HG03280 (cell line): Measurements from ENCODE around the gene CACNA2D4.

ENCODE experiments used
- ATAC-seq: cut with Tn5 transposase; IDR thresholded peaks from one replicate; pipeline ENCODE4 v1.9.1; 2021; ENCODE audit warnings: mild to moderate bottlenecking, moderate library complexity; ENCODE audit not compliant: unreplicated experiment

Gene CACNA2D4

DNA sequence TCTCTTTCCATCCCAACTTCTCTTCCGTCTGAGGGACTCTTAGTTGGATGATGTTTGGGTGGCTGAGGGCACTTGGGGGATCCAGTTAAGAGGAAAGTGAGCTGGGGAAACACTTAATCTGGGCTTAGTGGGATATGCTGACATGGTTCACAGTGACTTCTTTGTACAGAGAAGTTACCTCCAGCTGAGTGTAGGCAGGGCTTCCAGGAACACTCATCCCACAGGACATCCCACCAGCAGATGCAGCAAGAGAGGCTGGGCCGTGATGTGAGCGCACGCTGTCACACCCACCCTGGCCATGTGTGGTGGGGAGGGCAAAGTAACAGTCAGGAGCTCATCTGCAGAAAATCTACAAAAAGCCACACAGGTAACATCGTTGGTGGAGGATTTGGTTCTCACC lies 832 bp upstream of the CACNA2D4 start:
- ATAC-seq: no peak

- ATAC-seq: no peak
Measured at GRCh38 chr12:1918884-1919236, 408 bp upstream of the CACNA2D4 start.

- ATAC-seq: no peak
Measured at GRCh38 chr12:1917172-1918070, 1.0 kb downstream of the CACNA2D4 start.

DNA sequence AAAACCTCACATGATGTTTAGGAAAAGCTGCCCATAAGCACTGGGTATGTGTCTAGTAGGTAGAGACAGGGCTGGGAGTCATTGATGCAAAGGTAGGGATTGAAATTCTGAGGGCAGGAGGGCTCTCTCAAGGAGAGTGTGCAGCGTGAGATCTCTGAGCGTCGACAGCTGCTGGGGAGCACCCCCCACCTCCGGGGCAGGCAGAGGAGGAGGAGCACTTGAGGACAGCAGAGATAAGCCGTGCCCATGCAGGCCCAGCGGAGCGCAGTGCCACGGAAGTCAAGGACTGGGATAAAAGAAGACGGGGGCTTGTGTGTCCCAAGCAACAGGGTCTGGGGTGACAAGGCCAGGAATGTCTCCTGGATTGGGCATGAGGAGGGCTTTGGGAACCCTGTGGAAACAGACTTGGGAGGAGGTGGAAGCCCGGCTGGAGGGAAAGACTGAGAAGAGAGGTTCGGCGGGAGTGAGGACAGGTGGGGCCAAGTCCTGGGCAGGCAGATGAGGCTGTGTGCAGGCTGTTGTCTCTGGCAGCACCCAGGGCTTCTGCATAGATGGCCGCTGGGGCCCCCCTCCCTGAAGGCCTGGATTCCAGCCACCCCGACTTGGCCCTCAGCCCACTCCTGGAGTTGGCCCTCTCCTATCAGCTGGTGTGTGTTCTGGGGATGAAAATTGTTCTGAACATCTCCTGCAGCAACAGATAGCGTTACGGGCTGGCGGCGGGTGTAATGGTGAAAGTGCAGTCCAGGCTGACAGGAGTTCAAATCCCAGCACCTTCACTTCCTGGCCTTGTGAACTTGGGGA lies 1.9 kb downstream of the CACNA2D4 start:
- ATAC-seq: no peak

GRCh38 chr12:1915082-1915968 lies 3.1 kb downstream of the CACNA2D4 start:
- ATAC-seq: no peak

GRCh38 chr12:1914114-1914911 lies 4.1 kb downstream of the CACNA2D4 start:
- ATAC-seq: no peak

GRCh38 chr12:1913377-1914113 lies 4.9 kb downstream of the CACNA2D4 start:
- ATAC-seq: no peak

DNA sequence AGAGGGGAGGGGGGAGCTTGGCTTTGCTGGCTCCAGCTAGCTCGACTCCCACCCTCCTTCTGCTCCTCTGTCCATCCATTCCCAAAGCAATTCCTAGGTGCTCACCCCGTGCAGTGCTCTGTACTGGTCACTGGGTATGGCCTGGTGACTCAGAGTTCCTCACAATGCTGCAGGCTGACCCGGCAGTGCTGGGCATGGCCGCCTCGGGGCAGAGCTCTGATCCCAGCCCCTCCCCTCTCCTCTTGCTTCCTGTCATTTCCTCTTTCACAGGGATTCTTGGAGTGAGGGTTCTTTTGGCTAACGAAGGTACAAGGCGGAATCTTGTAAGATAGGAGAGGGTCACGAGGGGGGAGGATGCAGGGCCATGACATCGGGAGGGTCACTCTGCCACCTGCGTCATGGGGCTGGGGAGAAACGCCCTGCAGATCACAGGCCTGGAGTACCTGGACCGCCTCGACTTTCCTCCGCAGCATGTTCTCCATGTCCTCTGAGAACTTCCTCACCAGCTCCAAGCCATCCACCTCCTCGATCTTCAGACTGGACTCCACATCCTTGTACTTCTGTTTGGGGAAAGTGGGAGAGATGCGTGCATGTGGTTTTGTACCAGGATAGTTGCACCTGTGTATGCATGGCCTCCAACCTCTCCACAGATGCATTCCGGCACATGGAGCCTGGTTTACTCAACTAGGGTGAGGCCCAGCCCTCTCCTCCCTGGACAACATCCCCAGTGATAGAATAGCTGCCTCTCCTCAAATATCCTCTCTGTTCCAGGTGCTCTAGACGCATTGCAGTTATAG lies 5.7 kb downstream of the CACNA2D4 start:
- ATAC-seq: no peak

- ATAC-seq: no peak
Measured at GRCh38 chr12:1911598-1912575, 6.6 kb downstream of the CACNA2D4 start.

DNA sequence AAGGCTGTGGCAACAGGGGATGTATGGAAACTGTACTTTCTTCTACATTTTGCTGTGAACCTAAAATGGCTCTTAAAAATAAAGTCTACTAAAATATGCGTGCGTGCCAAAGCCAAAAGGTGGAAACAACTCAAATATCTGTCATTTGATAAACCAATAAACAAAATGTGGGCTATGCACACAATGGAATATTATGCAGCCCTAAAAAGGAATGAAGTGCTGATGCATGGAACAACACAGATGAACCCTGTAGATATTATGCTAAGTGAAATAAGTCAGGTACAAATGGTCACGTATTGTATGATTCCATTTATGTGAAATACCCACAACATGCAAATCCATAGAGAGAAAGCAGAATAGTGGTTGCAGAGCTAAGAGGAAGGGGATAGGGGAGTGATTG lies 8.0 kb downstream of the CACNA2D4 start:
- no peak for ATAC-seq

- no peak for ATAC-seq
Measured at GRCh38 chr12:1908758-1909157, 9.7 kb downstream of the CACNA2D4 start.

DNA sequence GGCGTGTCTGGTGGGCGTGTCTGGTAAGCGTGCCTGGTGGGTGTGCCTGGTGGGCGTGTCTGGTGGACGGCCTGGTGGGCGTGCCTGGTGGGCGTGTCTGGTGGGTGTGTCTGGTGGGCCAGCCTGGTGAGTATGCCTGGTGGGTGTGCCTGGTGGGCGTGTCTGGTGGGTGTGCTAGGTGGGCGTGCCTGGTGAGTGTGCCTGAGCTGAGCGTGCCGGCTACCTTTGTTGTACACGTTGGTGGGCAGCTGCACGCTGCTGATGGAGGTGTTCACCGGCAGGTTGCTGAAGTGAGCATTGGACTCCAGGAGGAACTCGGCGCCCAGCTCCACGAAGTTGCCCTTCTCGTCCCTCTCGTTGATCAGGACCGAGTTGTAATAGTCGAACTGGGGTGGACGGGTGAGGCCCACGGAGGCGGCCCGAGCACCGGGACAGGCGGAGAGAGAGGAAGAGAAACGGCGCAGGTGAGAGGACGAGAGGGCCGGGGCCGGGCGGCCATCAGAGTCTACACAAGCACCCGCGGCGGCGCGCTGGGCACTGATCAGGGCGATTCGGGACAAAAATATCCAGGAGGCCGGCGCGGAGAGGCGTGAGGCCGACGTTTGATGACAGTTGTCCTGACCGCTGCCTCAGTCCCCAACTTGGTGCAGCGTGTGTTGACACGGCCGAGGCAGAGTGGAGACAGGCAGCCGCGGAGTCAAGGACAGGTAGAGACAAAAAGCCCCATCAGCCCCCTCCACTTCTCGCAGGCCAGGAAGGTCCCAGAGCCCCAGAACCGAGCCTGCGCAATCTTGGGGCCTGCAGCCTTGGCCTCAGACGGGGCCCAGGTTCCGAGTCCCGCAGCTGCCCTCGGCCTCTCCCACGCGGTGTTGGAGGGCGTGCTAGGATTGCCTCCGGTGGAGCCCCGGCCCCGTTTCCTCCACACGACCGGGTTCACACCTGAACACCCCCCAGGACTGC lies 10.5 kb downstream of the CACNA2D4 start:
- no peak for ATAC-seq

GRCh38 chr12:1906579-1906978 lies 11.9 kb downstream of the CACNA2D4 start:
- no peak for ATAC-seq

DNA sequence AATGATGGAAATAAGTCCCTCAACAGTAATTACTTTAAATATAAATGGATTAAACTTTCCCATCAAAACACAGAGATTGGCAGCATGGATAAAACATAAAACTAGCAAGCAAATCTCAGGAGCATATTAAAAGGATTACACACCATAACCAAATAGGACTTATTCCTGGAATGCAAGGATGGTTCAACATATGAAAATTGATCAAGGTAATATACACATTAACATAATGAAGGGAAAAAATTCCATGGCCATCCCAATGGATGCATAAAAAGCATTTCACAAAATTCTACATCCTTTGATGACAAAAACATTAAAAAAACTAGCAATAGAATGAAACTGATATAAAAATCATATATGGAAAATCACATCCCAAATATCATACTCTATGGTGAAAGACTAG lies 13.6 kb downstream of the CACNA2D4 start:
- ATAC-seq: no peak

DNA sequence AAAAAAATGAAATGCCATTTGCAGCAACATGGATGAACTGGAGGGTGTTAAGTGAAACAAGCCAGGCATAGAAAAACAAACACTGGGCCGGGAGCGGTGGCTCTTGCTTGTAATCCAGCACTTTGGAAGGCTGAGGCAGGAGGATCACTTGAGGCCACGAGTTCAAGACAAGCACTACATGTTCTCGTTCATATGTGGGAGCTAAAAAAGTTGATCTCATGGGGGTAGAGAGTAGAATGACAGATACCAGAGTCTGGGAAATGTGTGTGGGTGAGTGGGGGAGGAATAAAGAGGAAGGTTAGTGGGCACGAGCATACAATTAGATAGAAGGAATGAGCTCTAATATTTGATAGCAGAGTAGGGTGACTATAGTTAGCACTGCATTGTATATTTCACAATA lies 21.5 kb downstream of the CACNA2D4 start:
- ATAC-seq: no peak

DNA sequence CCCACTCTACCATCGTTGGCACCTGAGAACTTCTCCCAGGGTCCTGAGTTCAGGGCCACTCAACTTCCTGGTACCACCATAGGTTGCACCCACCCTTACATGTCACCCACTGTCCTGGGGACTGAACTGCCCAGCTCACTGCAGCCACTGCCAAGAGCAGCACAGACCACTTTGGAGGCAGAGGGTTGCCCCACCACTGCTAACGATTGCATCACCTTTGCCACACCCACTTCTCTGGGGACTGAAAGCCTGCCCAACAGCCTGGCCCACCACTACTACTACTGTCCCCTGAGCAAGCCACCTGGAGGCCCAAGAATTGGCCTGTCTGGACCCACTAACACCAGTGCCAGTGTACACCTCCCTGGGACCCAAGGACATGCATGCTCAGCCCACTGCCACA lies 27.6 kb downstream of the CACNA2D4 start:
- ATAC-seq: no peak
